ENCODE measurements around the gene TMEM132D.
"Not testable (repeated sequence)": the region's sequence is repeated elsewhere in the genome, so short reads cannot be mapped to it uniquely, and the experiment has no call there.

DNA sequence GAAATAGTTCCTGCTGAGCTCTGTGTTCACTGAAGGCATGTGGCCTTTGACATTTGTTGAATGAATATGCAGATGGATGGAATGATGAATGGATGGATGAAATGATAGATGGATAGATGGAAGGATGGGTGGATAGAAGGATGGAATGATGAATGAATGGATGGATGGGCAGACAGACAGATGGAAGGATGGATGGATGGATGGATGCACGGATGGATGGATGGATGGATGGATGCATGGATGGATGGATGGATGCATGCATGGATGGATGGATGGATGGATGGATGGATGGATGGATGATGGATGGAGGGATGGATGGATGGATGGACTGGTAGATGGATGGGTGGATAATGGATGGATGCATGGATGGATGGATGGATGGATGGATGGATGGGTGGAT lies 4.8 kb downstream of the TMEM132D start:
- TF ChIP-seq FOS, CEBPB (IDR thresholded peaks at IDR 0.05; ENCODE audit: low read depth, low read length): not testable (repeated sequence)
- TF ChIP-seq, protein P1, sequence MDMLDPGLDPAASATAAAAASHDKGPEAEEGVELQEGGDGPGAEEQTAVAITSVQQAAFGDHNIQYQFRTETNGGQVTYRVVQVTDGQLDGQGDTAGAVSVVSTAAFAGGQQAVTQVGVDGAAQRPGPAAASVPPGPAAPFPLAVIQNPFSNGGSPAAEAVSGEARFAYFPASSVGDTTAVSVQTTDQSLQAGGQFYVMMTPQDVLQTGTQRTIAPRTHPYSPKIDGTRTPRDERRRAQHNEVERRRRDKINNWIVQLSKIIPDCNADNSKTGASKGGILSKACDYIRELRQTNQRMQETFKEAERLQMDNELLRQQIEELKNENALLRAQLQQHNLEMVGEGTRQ (IDR thresholded peaks at IDR 0.05; ENCODE audit: low read depth, low read length), result not testable (repeated sequence)
- TF ChIP-seq, protein P2, sequence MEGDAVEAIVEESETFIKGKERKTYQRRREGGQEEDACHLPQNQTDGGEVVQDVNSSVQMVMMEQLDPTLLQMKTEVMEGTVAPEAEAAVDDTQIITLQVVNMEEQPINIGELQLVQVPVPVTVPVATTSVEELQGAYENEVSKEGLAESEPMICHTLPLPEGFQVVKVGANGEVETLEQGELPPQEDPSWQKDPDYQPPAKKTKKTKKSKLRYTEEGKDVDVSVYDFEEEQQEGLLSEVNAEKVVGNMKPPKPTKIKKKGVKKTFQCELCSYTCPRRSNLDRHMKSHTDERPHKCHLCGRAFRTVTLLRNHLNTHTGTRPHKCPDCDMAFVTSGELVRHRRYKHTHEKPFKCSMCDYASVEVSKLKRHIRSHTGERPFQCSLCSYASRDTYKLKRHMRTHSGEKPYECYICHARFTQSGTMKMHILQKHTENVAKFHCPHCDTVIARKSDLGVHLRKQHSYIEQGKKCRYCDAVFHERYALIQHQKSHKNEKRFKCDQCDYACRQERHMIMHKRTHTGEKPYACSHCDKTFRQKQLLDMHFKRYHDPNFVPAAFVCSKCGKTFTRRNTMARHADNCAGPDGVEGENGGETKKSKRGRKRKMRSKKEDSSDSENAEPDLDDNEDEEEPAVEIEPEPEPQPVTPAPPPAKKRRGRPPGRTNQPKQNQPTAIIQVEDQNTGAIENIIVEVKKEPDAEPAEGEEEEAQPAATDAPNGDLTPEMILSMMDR (conservative IDR thresholded peaks at IDR 0.05; ENCODE audit: low read depth, low read length), result not testable (repeated sequence)
